ENCODE results near the gene CDKAL1. TPM values are rescaled to one million over a fixed set of nuclear protein-coding genes. Genes with fewer than 3 reads are reported as not detected.

Gene CDKAL1
- total RNA-seq, 1 experiment from 2014 or later, result 13.8 TPM

DNA sequence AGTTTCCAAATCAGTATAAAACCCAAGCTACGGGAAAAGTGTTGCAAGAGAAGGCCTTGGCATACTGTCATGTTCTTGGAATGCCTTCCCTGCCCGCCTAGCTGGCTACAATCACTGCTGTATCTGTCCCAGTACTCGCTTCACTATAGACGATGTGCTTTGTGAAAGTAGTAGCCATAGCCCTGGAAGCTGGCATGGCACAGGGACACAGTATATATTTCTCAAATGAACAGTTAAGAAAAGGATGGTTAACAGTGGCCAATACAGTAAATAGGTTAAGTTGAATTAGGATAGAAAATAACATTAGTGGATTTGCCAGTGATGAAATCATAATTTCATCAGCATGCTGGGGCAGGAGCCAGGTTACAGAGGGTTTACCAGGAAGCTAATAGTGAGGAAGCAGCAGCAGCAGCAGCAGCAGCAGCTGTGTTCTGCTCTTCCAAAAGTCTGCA is 499.3 kb downstream of the CDKAL1 start:
- no peaks in the 10 kb centered on the region for H3F3A ChIP-seq (ENCODE audit: low read length, unreplicated experiment)
- H3K9me2 ChIP-seq (replicated peaks; ENCODE audit: low read length), result no peaks in the 10 kb centered on the region
- no peaks in the 10 kb centered on the region for H3K9me3 ChIP-seq (ENCODE audit: low read length)
- no peaks in the 10 kb centered on the region for H3K36me3 ChIP-seq (ENCODE audit: low read depth, low read length)
- H3K4me2 ChIP-seq (ENCODE audit: low read length), result no peak overlapping the region
- H3K4me3 ChIP-seq (ENCODE audit: low read length), result no peak overlapping the region
- no peaks in the 10 kb centered on the region for H3K79me2 ChIP-seq (ENCODE audit: low read length)
- no peak for ATAC-seq
- no peak for TF ChIP-seq CTCF (conservative IDR thresholded peaks at IDR 0.05; ENCODE audit: low read depth, low read length)
- no peak for TF ChIP-seq EZH2 (IDR thresholded peaks at IDR 0.05; ENCODE audit: low read length, unreplicated experiment)
- no peak for TF ChIP-seq EZH2phosphoT487 (IDR thresholded peaks at IDR 0.05; ENCODE audit: borderline replicate concordance, low read length)
- no peaks in the 10 kb centered on the region for H4K20me1 ChIP-seq (ENCODE audit: low read length)
- DNase-seq, result peak; percentile 21
- no peaks in the 10 kb centered on the region for H3K27me3 ChIP-seq (ENCODE audit: low read length)
- no peak overlapping the region for H2AFZ ChIP-seq (ENCODE audit: low read length)
- H3K9ac ChIP-seq (ENCODE audit: low read length), result no peak overlapping the region
- CTCF ChIA-PET, result no interaction called here
- H3K4me1 ChIP-seq (ENCODE audit: insufficient read depth, low read length), result no peaks in the 10 kb centered on the region
- H3K27ac ChIP-seq (ENCODE audit: low read length), result no peak overlapping the region
- POLR2A ChIA-PET (ENCODE audit: unreplicated experiment), result no interaction called here
- intact Hi-C loops (cut with micrococcal nuclease), result no loop called here
- BruUV-seq (replicated peaks), result no TSS peak

DNA sequence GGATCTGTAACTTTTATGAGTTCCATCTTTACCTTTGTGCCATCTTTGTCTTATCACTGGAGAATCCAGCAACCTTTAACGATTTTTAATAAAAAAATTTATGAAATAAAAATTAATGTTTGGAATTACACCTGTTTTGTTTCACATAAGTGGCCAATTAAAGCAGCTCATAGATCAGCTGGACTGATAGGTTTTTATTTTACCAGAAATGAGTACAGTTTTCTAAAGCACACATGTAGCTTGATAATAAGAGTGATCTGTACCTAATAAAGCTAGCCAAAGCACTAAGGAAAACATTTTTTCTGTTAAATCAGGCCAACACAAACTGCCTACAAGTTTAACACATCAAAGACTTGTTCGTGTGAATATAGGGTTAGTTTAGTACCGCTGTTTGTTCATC is 500.1 kb downstream of the CDKAL1 start:
- Histone ChIP-seq H3K27me3 (ENCODE audit: low read length) (no peaks in the 10 kb centered on the region), H3F3A (ENCODE audit: low read length, unreplicated experiment) (no peaks in the 10 kb centered on the region), H3K36me3 (ENCODE audit: low read depth, low read length) (no peaks in the 10 kb centered on the region), H3K9ac (ENCODE audit: low read length) (no peak overlapping the region), H3K9me3 (ENCODE audit: low read length) (no peaks in the 10 kb centered on the region), H3K79me2 (ENCODE audit: low read length) (no peaks in the 10 kb centered on the region), H3K9me2 (replicated peaks; ENCODE audit: low read length) (no peaks in the 10 kb centered on the region), H3K27ac (ENCODE audit: low read length) (no peak overlapping the region), H3K4me3 (ENCODE audit: low read length) (no peak overlapping the region), H3K4me1 (ENCODE audit: insufficient read depth, low read length) (no peaks in the 10 kb centered on the region), H3K4me2 (ENCODE audit: low read length) (no peak overlapping the region), H4K20me1 (ENCODE audit: low read length) (no peaks in the 10 kb centered on the region), H2AFZ (ENCODE audit: low read length) (no peak overlapping the region)
- DNase-seq, result no peak
- no TSS peak for BruUV-seq (replicated peaks)
- ATAC-seq, result no peak
- TF ChIP-seq EZH2 (IDR thresholded peaks at IDR 0.05; ENCODE audit: low read length, unreplicated experiment), result no peak
- TF ChIP-seq EZH2phosphoT487 (IDR thresholded peaks at IDR 0.05; ENCODE audit: borderline replicate concordance, low read length), result no peak
- TF ChIP-seq CTCF (conservative IDR thresholded peaks at IDR 0.05; ENCODE audit: low read depth, low read length), result no peak
- intact Hi-C loops (cut with micrococcal nuclease), result no loop called here
- POLR2A ChIA-PET (ENCODE audit: unreplicated experiment), result no interaction called here
- CTCF ChIA-PET, result interaction anchor here (0.6 kb wide), 1 partner anchor 945 kb away, joined by 3 read pairs; no protein-coding TSS in a partner anchor

DNA sequence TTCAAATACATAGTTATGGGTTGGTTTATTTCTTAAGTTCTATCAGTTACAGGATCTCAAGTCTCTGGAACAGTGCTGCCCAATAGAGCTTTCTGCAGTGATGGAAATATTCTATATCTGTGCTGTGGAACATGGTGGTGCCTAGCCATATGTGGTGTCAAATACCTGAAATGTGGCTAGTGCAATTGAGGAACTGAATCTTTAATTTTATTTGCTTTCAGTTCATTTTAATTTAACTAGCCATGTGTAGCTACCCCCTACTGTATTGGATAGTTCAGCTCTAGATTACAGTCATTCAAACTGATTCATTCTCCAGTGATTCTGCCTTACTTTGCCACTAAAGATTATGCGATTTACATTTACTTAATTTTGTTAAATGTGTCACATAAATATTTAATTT is 503.2 kb downstream of the CDKAL1 start:
- intact Hi-C loops (cut with micrococcal nuclease), result no loop called here
- no peak overlapping the region for H3K9ac ChIP-seq (ENCODE audit: low read length)
- H2AFZ ChIP-seq (ENCODE audit: low read length), result no peak overlapping the region
- no TSS peak for BruUV-seq (replicated peaks)
- H3K4me1 ChIP-seq (ENCODE audit: insufficient read depth, low read length), result no peaks in the 10 kb centered on the region
- H3K4me2 ChIP-seq (ENCODE audit: low read length), result no peak overlapping the region
- H3K79me2 ChIP-seq (ENCODE audit: low read length), result no peaks in the 10 kb centered on the region
- no peaks in the 10 kb centered on the region for H3F3A ChIP-seq (ENCODE audit: low read length, unreplicated experiment)
- DNase-seq, result no peak
- H3K4me3 ChIP-seq (ENCODE audit: low read length), result no peak overlapping the region
- H3K9me3 ChIP-seq (ENCODE audit: low read length), result no peaks in the 10 kb centered on the region
- ChIA-PET POLR2A (ENCODE audit: unreplicated experiment) (no interaction called here), CTCF (no interaction called here)
- no peaks in the 10 kb centered on the region for H4K20me1 ChIP-seq (ENCODE audit: low read length)
- TF ChIP-seq EZH2 (IDR thresholded peaks at IDR 0.05; ENCODE audit: low read length, unreplicated experiment) (no peak), EZH2phosphoT487 (IDR thresholded peaks at IDR 0.05; ENCODE audit: borderline replicate concordance, low read length) (no peak), CTCF (conservative IDR thresholded peaks at IDR 0.05; ENCODE audit: low read depth, low read length) (no peak)
- no peak overlapping the region for H3K27ac ChIP-seq (ENCODE audit: low read length)
- H3K27me3 ChIP-seq (ENCODE audit: low read length), result no peaks in the 10 kb centered on the region
- ATAC-seq, result no peak
- H3K9me2 ChIP-seq (replicated peaks; ENCODE audit: low read length), result no peaks in the 10 kb centered on the region
- no peaks in the 10 kb centered on the region for H3K36me3 ChIP-seq (ENCODE audit: low read depth, low read length)
